Peyer's patch (tissue), 4 donors: Measurements from ENCODE around the gene KRIT1. TPM values are rescaled to one million over a fixed set of nuclear protein-coding genes. Genes with fewer than 3 reads are reported as not detected.
"Not testable (repeated sequence)": the region's sequence is repeated elsewhere in the genome, so short reads cannot be mapped to it uniquely, and the experiment has no call there.

Experiments
- DNase-seq, 3 donors: peaks; one replicate each; pipeline ENCODE4 v3.0.0-alpha.2; 2017 to 2019
- H3K27ac ChIP-seq, 4 donors: fragments of 200-600 bp; sonication (generic); one replicate each; pipeline ENCODE4 v1.5.1; 2016 to 2019
- H3K27me3 ChIP-seq, 2 donors: fragments of 200-600 bp; sonication (generic); one replicate each; pipeline ENCODE4 v1.5.1; 2019
- H3K36me3 ChIP-seq, 3 donors: fragments of 200-600 bp; sonication (generic); one replicate each; pipeline ENCODE4 v1.5.1; 2016 to 2019
- H3K4me1 ChIP-seq, 4 donors: fragments of 200-600 bp; sonication (generic); one replicate each; pipeline ENCODE4 v1.5.1; 2016 to 2019
- H3K4me3 ChIP-seq, 4 donors: fragments of 200-600 bp; sonication (generic); 1 replicate in 3 of 4; 2 replicates in 1 of 4; pipeline ENCODE4 v1.5.1; 2016 to 2019; ENCODE audit warnings: mild to moderate bottlenecking in 1 of 4
- H3K9me3 ChIP-seq, 4 donors: fragments of 200-600 bp; sonication (generic); one replicate each; pipeline ENCODE4 v1.5.1; 2016 to 2019; ENCODE audit warnings: mild to moderate bottlenecking in 1 of 4
- CTCF ChIP-seq, 6 experiments: fragments of 450-650 bp in 4 of 6; fragments of 200-600 bp in 2 of 6; sonication (generic) in 1 of 6; IDR thresholded peaks; one replicate each; pipeline ENCODE4 v1.5.1; 2017 to 2019; ENCODE audit warnings: antibody characterized with exemption in 6 of 6, mild to moderate bottlenecking in 3 of 6, moderate library complexity in 1 of 6
- POLR2A ChIP-seq, 2 donors: fragments of 450-650 bp; IDR thresholded peaks; one replicate each; pipeline ENCODE4 v1.5.1; 2017; ENCODE audit warnings: antibody characterized with exemption in 2 of 2, mild to moderate bottlenecking in 2 of 2, moderate library complexity in 2 of 2
- total RNA-seq, 4 donors: library from RNA; depleted of rRNA; stranded (reverse); fragments of >200 nt; gene quantifications; one replicate each; pipeline ENCODE4 v1.1.0, GENCODE V29; 2016

Gene KRIT1
- total RNA-seq, 4 donors from 2014 or later: 65.7 to 229 (median 133) TPM

GRCh38 chr7:92259062-92259461, 13.3 kb upstream of the KRIT1 start:
- TF ChIP-seq CTCF (IDR thresholded peaks at IDR 0.05): no peak
- TF ChIP-seq POLR2A (IDR thresholded peaks at IDR 0.05): no peak
- H3K36me3 ChIP-seq: no peaks in the 10 kb centered on the region
- no peak overlapping the region for H3K4me3 ChIP-seq
- H3K27me3 ChIP-seq: no peaks in the 10 kb centered on the region
- H3K27ac ChIP-seq: no peak overlapping the region
- H3K4me1 ChIP-seq: no peaks in the 10 kb centered on the region
- no peaks in the 10 kb centered on the region for H3K9me3 ChIP-seq
- DNase-seq: no peak

GRCh38 chr7:92255308-92255707, 9.6 kb upstream of the KRIT1 start:
- TF ChIP-seq POLR2A (IDR thresholded peaks at IDR 0.05): no peak
- no peak for TF ChIP-seq CTCF (IDR thresholded peaks at IDR 0.05)
- no peaks in the 10 kb centered on the region for H3K36me3 ChIP-seq
- DNase-seq: no peak
- no peak overlapping the region for H3K4me3 ChIP-seq
- H3K27ac ChIP-seq: no peak overlapping the region
- H3K27me3 ChIP-seq: no peaks in the 10 kb centered on the region
- H3K9me3 ChIP-seq: no peaks in the 10 kb centered on the region
- no peaks in the 10 kb centered on the region for H3K4me1 ChIP-seq

DNA sequence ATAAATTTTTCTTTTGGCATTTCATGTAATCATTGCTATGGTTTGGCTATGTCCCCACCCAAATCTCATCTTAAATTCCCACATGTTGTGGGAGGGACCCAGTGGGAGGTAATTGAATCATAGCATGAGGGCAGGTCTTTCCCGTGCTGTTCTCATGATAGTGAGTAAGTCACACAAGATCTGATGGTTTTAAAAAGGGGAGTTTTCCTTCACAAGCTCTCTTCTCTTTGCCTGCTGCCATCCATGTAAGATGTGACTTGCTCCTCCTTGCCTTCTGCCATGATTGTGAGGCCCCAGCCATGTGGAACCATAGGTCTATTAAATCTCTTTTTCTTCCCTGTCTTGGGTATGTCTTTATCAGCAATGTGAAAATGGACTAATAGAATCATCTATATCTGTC, 9.1 kb upstream of the KRIT1 start:
- not testable (repeated sequence) for H3K27ac ChIP-seq, H3K9me3 ChIP-seq, H3K36me3 ChIP-seq, H3K4me1 ChIP-seq, H3K27me3 ChIP-seq, DNase-seq, H3K4me3 ChIP-seq

DNA sequence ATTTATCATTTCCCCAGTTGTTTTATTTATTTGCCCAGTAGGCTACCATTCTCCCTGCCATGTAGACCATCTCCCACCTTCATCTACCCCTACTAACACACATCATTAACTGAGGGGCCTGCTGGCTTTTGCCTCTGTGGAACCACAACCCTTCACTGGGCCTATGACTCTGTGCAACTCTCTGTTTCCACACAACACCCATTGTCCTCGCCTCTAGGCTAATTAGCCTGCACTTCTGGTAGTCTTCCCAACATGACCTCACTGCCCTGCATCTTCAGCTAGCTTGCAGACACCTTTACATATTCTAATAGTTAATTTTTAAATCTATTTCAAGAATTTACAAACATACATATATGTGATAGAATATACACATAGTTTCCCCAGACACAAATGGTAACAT, 7.5 kb upstream of the KRIT1 start:
- TF ChIP-seq POLR2A (IDR thresholded peaks at IDR 0.05): no peak
- no peak for TF ChIP-seq CTCF (IDR thresholded peaks at IDR 0.05)
- DNase-seq: no peak
- Histone ChIP-seq H3K4me3 (no peak overlapping the region), H3K9me3 (no peaks in the 10 kb centered on the region), H3K36me3 (no peaks in the 10 kb centered on the region), H3K27ac (no peak overlapping the region), H3K27me3 (no peaks in the 10 kb centered on the region), H3K4me1 (peaks cover 0 to under 1% (median 0%) of the 10 kb centered on the region in 4 donors)

DNA sequence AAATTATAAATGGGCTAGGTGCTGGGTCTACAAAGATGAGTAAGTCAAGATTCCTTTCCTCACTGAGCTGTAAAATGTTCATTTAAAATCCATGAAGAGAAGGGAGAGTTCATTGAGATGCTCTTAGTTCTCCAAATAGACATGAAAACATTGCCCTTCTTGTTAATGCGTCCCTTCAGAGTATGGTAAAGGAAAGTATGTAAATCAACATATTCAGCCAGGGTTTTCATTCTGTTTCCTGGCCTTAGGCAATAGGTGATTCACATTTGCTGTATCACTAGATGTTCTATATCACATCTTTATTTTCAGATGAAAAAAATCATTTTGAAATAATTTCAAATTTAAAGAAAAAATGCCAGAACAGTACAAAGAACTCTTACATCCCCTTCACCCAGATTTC, 5.5 kb upstream of the KRIT1 start:
- Histone ChIP-seq H3K36me3 (no peaks in the 10 kb centered on the region), H3K27ac (no peak overlapping the region), H3K4me3 (no peak overlapping the region), H3K9me3 (no peaks in the 10 kb centered on the region), H3K27me3 (no peaks in the 10 kb centered on the region), H3K4me1 (peaks cover 0 to 18% (median 0%) of the 10 kb centered on the region in 4 donors)
- DNase-seq: no peak
- TF ChIP-seq CTCF (IDR thresholded peaks at IDR 0.05): no peak
- no peak for TF ChIP-seq POLR2A (IDR thresholded peaks at IDR 0.05)

DNA sequence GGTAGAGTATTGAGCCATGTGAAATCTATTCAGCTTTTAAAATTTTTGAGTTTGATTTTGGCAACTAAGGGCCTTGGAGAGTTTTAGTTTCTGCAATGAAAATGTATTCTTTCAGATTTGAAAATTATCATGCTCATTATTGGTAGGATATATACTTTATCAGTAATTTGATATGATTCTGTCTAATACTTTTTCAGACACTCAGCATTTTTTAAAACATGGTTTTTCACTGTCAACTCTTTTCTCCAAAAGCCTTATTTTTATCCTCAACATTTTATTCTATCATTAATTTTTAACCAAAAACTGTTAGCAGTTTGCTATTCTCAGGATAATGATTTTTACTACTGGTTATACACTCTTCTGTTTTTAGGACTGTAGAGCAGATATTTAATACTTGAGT, 4.9 kb upstream of the KRIT1 start:
- DNase-seq: no peak
- H3K9me3 ChIP-seq: no peaks in the 10 kb centered on the region

More for the DNA sequence above, 4.9 kb upstream of the KRIT1 start:
- TF ChIP-seq CTCF (IDR thresholded peaks at IDR 0.05): no peak
- TF ChIP-seq POLR2A (IDR thresholded peaks at IDR 0.05): no peak
- Histone ChIP-seq H3K27me3 (no peaks in the 10 kb centered on the region), H3K27ac (no peak overlapping the region), H3K4me3 (no peak overlapping the region), H3K36me3 (no peaks in the 10 kb centered on the region), H3K4me1 (peaks cover 0 to 18% (median 0%) of the 10 kb centered on the region in 4 donors)
